ENCODE measurements around the gene CNTN5.
"Not testable (repeated sequence)": the region's sequence is repeated elsewhere in the genome, so short reads cannot be mapped to it uniquely, and the experiment has no call there.

CNTN5 gene

DNA sequence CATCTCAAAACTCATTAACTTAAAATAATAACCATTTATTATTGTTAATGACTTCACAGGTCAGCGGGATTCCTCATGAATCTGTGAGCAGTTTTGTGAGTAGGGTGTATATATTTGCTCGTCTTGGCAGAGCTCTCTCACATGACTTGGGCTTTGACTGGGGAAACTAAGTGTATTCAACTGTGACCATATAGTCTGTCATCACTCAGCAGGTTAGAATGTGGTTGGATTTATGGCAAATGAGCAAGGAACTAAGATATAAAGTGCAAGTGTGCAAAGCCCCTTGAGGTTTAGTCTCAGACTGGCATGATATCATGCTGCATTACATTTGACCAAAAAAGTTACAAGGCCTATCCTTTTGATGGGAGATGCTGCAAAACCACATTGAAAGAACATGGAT, 254.8 kb downstream of the CNTN5 start:
- no peak for DNase-seq (ENCODE audit: low read depth in 2 of 2)

GRCh38 chr11:99277281-99277680, 256.5 kb downstream of the CNTN5 start:
- DNase-seq (ENCODE audit: low read depth in 2 of 2) = no peak

DNA sequence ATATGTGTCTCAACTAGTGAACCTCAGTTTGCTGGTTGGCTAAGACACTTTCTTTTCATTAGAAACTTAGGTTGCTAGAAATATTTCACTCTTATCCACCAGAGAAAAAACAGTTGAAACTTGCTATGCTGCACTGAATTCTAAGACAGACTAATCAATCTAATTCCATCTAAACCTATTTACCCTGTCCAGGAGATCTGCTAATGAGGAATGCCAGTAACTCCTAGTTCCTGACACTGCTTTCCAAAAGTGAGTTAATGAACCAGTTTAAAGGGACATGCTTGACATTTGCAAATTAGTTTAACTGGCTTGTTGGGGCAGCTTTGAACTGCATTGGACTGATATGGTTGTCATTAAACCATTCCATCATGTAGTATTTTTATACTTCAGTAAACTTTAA, 258.5 kb downstream of the CNTN5 start:
- DNase-seq (ENCODE audit: low read depth in 2 of 2) = no peak

- no peak for DNase-seq (ENCODE audit: low read depth in 2 of 2)
These were observed 260.6 kb downstream of the CNTN5 start for GRCh38 chr11:99281331-99281730.

DNA sequence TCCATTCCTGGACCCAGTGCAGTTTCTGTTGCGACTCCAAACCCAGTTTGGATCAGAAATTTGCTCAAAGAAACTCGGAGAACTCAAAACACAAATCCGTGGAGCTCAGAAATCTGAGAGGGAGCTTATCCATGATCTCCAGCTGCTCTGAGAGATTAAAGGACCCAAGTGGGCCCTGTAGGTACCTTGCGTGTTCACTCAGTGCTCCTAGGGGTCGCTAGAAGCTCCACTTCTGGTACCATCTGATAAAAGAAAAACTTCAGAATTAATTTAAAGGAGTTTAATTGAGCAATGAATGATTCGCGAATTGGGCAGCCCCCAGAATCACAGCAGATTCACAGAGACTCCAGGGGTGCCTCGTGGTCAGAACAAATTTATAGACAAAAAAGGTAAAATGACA, 277.2 kb downstream of the CNTN5 start:
- not testable (repeated sequence) for DNase-seq (ENCODE audit: low read depth in 2 of 2)

DNA sequence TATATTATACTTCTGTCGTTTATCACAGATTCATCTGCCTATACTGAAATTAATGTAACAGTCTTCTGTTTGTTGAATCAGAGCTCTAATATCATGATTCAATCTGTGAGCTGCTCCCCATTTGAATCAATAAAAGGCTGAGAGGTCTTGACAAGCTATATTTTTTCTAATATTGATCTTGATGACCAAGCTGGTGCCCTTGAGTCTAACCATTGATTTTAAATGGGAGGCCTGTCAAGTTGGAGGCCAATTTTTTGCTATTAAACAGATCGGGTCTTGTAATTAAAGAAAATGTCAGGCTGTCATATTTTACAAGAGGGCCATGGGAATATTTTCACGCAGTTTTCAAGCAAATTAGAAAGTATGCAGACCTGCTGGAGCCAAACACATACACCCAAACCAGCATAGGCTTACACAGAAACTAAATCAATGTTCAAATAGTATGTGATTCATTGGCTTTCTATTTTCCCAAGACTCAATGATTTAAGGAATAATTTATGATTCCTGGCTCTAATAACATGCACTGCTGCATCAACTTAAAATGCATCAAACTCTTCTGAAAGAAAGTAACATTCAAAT, 286.9 kb downstream of the CNTN5 start:
- no peak for DNase-seq (ENCODE audit: low read depth in 2 of 2)

DNA sequence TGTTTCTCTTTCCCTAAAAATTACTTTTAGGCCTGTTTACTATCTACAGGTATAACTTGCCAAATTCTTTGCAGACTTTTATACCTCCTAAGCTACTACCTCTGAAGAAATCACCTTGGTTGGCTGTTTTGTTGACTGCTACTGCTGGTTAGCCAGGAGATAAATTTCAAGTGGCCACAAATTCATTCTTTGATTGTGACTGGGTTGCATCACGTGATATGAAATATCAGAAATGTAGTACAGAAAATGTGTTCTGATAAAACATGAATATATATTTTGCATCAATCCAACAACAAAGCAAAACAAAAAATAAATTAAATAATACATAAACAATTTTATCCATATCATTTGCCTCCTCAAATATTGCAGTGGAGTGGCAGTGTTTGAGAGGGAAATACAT, 291.1 kb downstream of the CNTN5 start:
- no peak for DNase-seq (ENCODE audit: low read depth in 2 of 2)

- DNase-seq (ENCODE audit: low read depth in 2 of 2) = no peak
These were observed 296.2 kb downstream of the CNTN5 start for GRCh38 chr11:99316776-99317520.

DNA sequence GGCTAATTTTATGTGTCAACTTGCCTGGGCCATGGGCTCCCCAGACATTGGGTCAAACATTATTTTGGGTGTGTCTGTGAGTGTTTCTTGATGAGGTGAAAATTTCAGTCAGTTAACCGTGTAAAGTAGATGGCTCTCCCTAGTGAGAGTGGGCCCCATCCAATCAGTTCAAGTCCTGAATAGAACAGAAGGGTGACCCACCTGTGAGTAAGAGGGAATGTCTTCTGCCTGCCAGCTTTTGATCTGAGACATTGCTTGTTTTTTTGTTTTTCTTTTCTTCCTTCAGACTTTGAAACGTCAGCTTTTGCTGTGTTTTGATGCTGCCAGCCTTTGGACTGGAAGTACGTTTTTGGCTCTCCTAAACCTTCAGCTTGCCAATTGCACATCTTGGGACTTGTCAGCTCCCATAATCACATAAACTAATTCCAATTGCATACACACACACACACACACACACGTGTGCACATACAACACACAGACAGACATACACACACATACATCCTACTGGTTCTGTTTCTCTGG, 300.1 kb downstream of the CNTN5 start:
- DNase-seq (ENCODE audit: low read depth in 2 of 2) = no peak

DNA sequence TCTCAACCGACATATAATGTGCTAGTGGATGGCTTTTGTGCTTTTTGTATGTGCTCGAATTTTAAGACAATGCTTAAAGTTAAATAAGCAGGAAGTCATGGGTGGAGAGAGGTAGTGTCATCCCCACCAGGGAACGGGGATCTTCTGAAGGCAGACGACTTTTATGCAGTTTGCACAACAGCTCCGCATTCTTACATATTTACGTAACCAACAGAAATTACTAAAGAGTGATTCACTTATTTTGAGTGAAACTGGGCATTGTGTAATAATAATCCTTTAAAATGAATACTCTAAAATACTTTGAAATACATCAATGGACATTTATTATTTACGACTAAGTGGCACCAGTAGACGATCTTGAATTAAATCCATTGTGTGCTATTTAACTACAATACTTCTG, 305.1 kb downstream of the CNTN5 start:
- no peak for DNase-seq (ENCODE audit: low read depth in 2 of 2)

DNA sequence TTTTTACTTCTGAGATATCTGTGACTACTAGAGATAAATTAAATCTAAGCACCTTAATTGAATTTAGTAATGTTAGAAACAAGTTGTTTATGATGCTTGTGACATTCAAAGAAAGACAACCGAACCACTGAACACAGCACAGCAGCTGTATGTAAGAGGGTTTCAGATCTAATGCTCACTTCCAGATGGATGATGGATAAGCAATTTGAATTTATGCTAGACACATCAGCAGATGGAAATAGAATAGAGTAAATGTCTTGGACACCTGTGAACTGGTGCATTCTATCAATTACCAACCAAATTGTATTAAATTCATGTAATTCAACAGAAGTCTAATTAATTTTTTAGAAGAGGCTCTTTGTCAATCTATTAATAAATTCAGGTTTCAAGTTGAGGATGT, 306.3 kb downstream of the CNTN5 start:
- DNase-seq (ENCODE audit: low read depth in 2 of 2) = no peak

DNA sequence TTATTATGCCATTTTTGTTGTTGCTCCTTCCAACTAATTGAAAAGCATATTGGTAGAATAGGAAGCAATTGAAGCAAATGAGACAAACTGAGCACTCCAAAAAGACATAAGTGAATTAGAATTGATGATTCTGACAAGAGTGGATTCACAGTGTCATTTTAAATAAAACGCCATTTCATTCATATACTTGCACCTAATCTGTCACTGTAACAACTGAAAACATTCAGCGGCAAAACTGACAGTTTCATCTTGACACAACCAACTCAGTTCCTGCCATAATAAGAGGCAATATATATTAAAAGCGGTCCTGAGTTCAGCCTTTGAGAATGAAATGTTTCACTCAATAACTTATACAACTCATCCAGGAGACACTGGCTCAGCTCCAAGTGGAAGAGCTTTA, 306.8 kb downstream of the CNTN5 start:
- no peak for DNase-seq (ENCODE audit: low read depth in 2 of 2)

DNA sequence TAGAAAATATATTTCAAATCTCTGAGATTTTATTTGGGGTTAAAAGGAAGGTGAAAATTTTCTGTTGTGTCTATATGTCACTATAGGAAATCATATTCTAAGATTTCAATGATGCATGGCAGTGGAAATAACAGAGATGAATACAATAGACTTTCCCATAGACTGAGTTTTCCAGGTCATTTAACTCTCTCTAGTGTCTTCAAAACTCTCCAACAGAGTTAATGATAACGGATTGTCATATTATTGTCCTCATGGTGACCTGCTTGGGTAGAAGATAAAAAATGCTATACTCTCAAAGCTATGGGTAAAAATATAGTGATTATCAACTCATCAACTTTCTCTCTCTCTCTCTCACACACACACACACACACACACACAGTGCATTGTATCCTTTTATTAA, 312.9 kb downstream of the CNTN5 start:
- no peak for DNase-seq (ENCODE audit: low read depth in 2 of 2)

- DNase-seq (ENCODE audit: low read depth in 2 of 2) = no peak
These were observed 322.4 kb downstream of the CNTN5 start for GRCh38 chr11:99343117-99343516.

- no peak for DNase-seq (ENCODE audit: low read depth in 2 of 2)
These were observed 328.5 kb downstream of the CNTN5 start for GRCh38 chr11:99349151-99349673.

DNA sequence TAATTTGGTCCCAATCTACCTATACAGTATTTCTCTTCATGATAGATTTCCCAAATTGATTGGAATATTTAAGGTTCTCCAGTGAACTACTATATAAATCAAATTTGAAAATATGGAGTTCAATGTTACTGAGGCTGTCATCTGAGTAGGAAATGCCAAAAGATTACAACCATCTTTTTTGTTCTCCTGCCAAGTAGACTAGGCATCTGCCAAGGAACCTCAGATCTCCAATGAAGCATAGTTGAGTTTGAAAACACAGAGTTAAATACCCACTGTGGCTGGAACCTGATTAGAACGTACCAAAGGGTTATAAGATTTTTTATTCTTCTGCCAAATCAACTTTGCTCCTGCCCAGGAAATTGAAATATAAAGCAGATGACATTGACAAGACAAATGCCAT, 330.9 kb downstream of the CNTN5 start:
- DNase-seq (ENCODE audit: low read depth in 2 of 2) = no peak

GRCh38 chr11:99352642-99353041, 331.9 kb downstream of the CNTN5 start:
- DNase-seq (ENCODE audit: low read depth in 2 of 2) = no peak

DNA sequence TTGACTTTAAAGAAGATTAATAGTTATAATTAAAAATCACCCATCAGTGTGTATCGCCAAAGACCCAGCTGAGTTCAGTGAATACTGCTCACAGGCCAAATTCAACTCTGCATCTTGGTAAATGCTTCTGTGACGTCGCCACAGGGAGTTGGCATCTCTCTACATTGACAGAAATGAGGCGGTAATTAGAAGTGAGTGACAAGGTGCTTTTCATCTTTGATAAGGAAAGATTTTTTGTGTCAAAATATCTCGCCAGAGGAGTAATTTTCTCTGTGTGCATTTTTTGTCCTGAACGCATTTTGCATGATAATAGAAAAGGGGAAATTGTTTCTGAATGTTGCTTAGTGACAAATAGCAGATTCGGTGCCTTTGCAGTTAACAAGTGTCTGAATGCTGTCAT, 345.8 kb downstream of the CNTN5 start:
- no peak for DNase-seq (ENCODE audit: low read depth in 2 of 2)

DNA sequence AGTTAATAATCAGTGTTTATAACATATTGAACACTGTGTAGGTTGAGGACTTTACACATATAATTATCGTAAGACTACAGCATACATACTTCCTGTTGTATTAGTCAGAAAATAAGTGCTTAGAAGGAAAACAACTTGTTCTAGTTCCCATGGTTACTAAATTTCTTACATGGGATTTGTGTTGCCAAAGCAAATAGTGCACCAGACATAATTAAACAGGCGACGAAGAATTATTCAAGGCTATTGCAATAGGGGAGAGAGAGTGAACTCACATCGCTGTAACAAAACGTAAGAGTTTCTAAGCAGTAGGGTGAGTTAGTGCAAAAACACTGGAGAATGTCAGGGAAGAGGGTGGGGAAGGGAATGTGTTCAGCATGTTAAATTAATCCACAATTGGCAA, 347.8 kb downstream of the CNTN5 start:
- no peak for DNase-seq (ENCODE audit: low read depth in 2 of 2)

DNA sequence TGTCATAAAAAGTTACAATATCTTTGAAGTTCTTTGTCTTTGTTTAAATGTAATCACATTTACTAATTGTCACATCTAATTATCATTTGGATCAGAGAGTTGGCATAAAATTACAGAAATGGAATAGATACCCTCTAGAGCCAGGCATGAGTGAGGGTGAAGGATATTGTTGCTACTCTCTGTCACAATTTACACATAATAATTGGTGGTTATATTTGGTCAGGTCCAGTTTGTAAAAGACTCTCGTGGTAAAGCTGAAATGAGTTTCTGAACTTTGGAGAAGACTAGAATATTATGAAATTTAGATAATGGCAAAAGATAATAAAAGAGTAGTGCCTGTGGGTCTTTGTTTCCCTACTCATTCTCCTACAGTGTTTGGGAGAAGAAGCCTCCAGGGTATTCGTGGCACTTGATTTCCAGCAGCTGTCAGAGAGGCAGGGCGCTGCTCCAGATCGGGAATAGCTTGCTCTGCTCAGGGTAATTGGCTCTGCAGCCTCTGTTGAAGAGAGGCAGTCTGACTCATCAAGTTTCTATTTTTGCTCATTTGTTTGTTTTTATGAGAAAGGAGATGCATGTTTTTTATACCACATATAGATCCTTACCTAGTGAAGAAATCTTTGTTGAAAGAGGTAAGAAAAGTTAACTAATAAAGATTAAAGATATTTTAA, 349.9 kb downstream of the CNTN5 start:
- DNase-seq (ENCODE audit: low read depth in 2 of 2) = no peak

GRCh38 chr11:99371257-99371656, 350.5 kb downstream of the CNTN5 start:
- no peak for DNase-seq (ENCODE audit: low read depth in 2 of 2)

GRCh38 chr11:99376463-99376862, 355.7 kb downstream of the CNTN5 start:
- no peak for DNase-seq (ENCODE audit: low read depth in 2 of 2)
